K562 (cell line): ENCODE data around the gene MYO1D.

Experiments
- EP300 ChIP-seq: IDR thresholded peaks from 2 replicates; pipeline ENCODE4 v1.6.1; 2012; ENCODE audit warnings: low read length, improper control_type of control experiment
- ESRRA ChIP-seq: fragments of 450-650 bp; IDR thresholded peaks from 2 replicates; pipeline ENCODE4 v1.6.1; 2014; ENCODE audit warnings: low read depth, mild to moderate bottlenecking, moderate library complexity, borderline replicate concordance
- HDAC6 ChIP-seq: IDR thresholded peaks from 2 replicates; pipeline ENCODE4 v1.6.1; 2012; ENCODE audit warnings: low read depth, mild to moderate bottlenecking, control low read depth, inconsistent platforms, low read length, moderate library complexity
- HNRNPH1 ChIP-seq: fragments of 200-400 bp; formaldehyde crosslinking; optimal IDR thresholded peaks from 2 replicates; pipeline ENCODE3; 2017; ENCODE audit warnings: low read depth, mild to moderate bottlenecking, low read length, moderate library complexity
- KDM2B ChIP-seq: fragments of 250-450 bp; sonication (Bioruptor Pico); IDR thresholded peaks from 2 replicates; pipeline ENCODE4 v1.8.0; 2021; ENCODE audit warnings: mild to moderate bottlenecking, moderate library complexity
- L3MBTL2 ChIP-seq: fragments of 450-650 bp; IDR thresholded peaks from 2 replicates; pipeline ENCODE4 v1.6.1; 2016; ENCODE audit warnings: mild to moderate bottlenecking, moderate library complexity
- POLR2G ChIP-seq: fragments of 200-400 bp; formaldehyde crosslinking; IDR thresholded peaks from 2 replicates; pipeline ENCODE4 v1.6.1; 2017; ENCODE audit warnings: low read depth, mild to moderate bottlenecking, antibody characterized with exemption, low read length, moderate library complexity
- ZNF24 ChIP-seq: fragments of 450-650 bp; IDR thresholded peaks from 2 replicates; pipeline ENCODE4 v1.6.1; 2016
- TF ChIP-seq, protein P1 (sequence below), 3 experiments: IDR thresholded peaks in 2 of 3; conservative IDR thresholded peaks in 1 of 3; 2 replicates each; pipeline ENCODE4 v1.5.1; 2011 to 2012; ENCODE audit warnings: low read length in 3 of 3, mild to moderate bottlenecking in 3 of 3, control low read depth in 2 of 3, improper control_type of control experiment in 1 of 3, inconsistent platforms in 1 of 3, low read depth in 1 of 3, mixed read lengths in 1 of 3, moderate library complexity in 1 of 3; ENCODE audit not compliant: insufficient read depth in 2 of 3
- TF ChIP-seq, protein P2 (sequence below): fragments of 200-800 bp; sonication (Bioruptor generic); IDR thresholded peaks from 2 replicates; pipeline ENCODE4 v1.6.1; 2017; ENCODE audit warnings: missing genetic modification characterization, missing compliant biosample characterization
- TF ChIP-seq, protein P3 (sequence below): sonication (generic); formaldehyde crosslinking; IDR thresholded peaks from 2 replicates; pipeline ENCODE4 v1.8.1; 2022; ENCODE audit warnings: missing genetic modification reagents
- TF ChIP-seq, protein P4 (sequence below): fragments of 200-800 bp; sonication (Bioruptor generic); IDR thresholded peaks from 2 replicates; pipeline ENCODE4 v1.6.1; 2017; ENCODE audit warnings: missing genetic modification characterization, missing compliant biosample characterization

DNA sequence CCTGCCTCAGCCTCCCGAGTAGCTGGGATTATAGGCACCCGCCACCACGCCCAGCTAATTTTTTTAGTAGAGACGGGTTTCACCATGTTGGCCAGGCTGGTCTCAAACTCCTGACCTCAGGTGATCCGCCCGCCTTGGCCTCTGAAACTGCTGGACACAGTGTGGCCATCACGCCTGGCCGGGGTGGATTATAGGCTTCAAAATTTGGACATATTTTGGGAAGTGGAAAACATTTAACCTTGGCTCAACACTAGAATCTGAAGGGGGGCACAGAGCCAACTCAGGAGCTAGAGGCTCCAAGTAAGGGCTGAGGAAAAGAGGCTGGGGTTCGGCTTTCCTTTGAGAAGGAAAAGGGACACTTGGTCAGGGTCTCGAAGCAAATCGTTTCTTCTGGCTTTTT is 392.3 kb downstream of the MYO1D start:
- TF ChIP-seq, protein P1, sequence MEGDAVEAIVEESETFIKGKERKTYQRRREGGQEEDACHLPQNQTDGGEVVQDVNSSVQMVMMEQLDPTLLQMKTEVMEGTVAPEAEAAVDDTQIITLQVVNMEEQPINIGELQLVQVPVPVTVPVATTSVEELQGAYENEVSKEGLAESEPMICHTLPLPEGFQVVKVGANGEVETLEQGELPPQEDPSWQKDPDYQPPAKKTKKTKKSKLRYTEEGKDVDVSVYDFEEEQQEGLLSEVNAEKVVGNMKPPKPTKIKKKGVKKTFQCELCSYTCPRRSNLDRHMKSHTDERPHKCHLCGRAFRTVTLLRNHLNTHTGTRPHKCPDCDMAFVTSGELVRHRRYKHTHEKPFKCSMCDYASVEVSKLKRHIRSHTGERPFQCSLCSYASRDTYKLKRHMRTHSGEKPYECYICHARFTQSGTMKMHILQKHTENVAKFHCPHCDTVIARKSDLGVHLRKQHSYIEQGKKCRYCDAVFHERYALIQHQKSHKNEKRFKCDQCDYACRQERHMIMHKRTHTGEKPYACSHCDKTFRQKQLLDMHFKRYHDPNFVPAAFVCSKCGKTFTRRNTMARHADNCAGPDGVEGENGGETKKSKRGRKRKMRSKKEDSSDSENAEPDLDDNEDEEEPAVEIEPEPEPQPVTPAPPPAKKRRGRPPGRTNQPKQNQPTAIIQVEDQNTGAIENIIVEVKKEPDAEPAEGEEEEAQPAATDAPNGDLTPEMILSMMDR (IDR thresholded peaks at IDR 0.05 in 2 of 3, conservative IDR thresholded peaks at IDR 0.05 in 1 of 3; ENCODE audit: insufficient read depth in 2 of 3, low read depth in 1 of 3, low read length in 3 of 3), result no peak
- TF ChIP-seq ZNF24 (no peak), L3MBTL2 (no peak), HDAC6 (no peak), EP300 (no peak), HNRNPH1 (no peak), POLR2G (no peak), KDM2B (CRISPR knock-in tag) (no peak), ESRRA (no peak)
- TF ChIP-seq, protein P2, sequence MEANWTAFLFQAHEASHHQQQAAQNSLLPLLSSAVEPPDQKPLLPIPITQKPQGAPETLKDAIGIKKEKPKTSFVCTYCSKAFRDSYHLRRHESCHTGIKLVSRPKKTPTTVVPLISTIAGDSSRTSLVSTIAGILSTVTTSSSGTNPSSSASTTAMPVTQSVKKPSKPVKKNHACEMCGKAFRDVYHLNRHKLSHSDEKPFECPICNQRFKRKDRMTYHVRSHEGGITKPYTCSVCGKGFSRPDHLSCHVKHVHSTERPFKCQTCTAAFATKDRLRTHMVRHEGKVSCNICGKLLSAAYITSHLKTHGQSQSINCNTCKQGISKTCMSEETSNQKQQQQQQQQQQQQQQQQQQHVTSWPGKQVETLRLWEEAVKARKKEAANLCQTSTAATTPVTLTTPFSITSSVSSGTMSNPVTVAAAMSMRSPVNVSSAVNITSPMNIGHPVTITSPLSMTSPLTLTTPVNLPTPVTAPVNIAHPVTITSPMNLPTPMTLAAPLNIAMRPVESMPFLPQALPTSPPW, result no peak
- TF ChIP-seq, protein P3, sequence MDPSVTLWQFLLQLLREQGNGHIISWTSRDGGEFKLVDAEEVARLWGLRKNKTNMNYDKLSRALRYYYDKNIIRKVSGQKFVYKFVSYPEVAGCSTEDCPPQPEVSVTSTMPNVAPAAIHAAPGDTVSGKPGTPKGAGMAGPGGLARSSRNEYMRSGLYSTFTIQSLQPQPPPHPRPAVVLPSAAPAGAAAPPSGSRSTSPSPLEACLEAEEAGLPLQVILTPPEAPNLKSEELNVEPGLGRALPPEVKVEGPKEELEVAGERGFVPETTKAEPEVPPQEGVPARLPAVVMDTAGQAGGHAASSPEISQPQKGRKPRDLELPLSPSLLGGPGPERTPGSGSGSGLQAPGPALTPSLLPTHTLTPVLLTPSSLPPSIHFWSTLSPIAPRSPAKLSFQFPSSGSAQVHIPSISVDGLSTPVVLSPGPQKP (CRISPR knock-in tag), result no peak
- TF ChIP-seq, protein P4, sequence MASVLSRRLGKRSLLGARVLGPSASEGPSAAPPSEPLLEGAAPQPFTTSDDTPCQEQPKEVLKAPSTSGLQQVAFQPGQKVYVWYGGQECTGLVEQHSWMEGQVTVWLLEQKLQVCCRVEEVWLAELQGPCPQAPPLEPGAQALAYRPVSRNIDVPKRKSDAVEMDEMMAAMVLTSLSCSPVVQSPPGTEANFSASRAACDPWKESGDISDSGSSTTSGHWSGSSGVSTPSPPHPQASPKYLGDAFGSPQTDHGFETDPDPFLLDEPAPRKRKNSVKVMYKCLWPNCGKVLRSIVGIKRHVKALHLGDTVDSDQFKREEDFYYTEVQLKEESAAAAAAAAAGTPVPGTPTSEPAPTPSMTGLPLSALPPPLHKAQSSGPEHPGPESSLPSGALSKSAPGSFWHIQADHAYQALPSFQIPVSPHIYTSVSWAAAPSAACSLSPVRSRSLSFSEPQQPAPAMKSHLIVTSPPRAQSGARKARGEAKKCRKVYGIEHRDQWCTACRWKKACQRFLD (CRISPR knock-in tag), result no peak
